Nucleus accumbens (tissue), 56 donors: Measurements from ENCODE around the gene TMEM238.
"Not testable (repeated sequence)": the region's sequence is repeated elsewhere in the genome, so short reads cannot be mapped to it uniquely, and the experiment has no call there.

Experiments
- DNase-seq, 56 donors: peaks; one replicate each; lab custom pipeline; 2025; lab: John Stamatoyannopoulos, UW

The TMEM238 gene

DNA sequence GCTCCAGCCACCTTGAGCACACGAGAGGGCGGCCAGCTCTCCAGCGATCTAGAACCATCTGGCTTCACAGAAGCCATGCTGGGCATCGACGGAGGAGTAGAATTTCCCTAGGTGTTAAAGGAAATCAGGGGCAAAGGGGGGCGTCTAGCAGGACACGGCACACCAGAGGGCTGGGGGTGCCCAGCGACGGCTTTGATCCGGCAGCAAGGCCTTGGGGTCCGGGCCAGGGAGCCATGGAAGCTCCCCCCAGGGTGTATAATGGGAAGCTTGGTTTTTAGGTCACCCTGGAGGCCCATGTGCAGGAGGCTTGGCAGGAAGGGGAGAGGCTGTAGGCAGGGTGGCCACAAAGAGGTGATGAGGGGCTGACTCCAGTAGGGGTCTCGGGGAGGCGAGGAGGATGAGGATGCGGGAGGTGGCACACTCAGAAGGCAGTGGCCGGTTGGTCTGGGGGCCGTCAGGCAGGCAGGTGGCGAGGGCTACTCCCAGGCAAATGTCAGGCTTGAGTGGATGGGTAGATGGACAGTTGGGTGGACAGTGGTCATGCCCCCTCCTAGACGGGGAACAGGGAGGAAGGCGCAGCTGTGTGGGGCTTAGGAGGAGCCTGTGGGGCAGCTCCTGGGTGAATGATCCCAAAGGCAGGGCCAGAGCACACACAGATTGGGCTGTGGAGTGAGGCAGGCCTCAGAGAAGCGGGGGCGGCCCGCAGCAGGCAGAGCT is 38.8 kb downstream of the TMEM238 start:
- no peak for DNase-seq

DNA sequence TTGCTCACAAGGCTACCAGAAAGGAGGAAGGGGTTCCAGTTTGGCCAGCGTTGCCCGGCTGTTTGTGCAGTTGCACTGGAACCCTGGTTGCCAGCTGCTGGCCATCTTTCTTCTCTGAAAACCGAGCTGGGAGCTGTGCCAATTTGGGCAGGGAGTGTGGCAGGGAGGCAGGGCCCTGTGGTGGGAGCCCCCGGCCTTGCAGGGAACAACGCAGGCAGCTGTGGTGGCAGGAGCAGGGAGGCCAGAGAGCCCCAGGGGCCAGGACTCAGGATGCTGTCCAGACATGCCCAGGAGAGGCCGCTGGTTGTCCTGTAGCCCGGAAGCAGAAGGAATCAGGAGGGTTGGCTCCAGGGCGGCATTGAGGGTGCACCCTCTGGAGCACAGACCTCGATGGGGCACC is 39.6 kb downstream of the TMEM238 start:
- DNase-seq, result peak in 45 of 56 donors; percentile 7 to 72 (median 34)

DNA sequence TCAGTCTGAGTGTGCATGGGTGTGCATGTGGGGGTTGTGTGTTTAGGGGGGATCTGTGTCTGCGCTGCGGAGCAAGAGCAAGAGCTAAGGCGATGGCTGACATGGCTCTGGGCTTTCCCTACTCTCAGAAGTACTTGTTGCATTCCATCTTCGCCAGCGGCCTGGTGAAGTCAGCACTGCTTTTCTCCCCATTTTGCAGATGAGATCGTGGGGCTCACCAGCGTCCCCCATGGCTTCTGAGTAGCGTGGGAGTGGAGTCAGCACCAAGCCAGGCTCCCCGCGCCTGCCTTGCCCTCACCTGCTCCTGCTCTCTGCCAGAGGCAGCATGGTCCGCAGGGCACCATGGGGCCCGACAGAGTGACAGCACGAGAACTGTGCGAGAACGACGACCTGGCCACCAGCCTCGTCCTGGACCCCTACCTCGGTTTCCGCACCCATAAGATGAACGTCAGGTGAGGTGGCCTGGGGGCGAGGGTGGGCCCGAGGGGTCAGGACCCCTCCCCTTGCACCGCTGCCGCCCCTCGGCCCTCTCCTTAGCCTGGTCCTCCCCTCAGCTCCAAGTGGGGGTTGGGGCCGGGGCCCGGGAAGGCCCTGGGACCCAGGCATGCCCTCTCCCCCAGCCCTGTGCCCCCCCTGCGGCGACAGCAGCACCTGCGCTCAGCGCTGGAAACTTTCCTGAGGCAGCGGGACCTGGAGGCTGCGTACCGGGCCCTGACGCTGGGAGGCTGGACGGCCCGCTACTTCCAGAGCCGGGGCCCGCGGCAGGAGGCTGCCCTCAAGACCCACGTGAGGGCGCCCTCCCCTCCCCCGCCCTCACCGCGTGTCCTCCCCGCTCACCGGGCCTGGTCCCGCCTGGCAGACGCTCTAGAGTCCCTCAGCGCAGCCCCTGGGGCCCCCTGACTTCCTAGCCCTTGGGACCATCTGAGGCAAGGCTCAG is 42.2 kb downstream of the TMEM238 start:
- no peak for DNase-seq

DNA sequence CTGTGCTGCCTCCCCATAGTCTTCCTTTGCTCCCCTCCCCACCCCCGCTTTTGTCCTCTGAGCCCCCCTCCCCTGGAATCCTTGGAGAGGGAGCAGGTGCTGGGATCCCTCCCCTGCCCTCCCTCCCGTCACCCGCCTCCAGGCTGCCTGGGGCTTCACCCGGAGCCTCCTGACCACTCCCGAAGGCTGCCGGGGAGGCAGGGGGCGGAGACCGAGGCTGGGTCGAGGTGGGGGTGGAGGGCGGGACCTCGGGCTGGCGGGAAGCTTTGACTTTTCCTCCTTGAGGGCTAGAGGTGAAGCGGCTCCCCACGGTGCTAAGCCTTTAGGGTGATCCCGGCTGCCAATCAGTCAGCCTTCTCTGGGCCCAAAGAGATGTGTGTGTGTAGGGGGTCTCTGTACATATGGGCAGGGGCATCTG is 42.9 kb downstream of the TMEM238 start:
- peak in 45 of 56 donors; percentile 8 to 73 (median 41) for DNase-seq

DNA sequence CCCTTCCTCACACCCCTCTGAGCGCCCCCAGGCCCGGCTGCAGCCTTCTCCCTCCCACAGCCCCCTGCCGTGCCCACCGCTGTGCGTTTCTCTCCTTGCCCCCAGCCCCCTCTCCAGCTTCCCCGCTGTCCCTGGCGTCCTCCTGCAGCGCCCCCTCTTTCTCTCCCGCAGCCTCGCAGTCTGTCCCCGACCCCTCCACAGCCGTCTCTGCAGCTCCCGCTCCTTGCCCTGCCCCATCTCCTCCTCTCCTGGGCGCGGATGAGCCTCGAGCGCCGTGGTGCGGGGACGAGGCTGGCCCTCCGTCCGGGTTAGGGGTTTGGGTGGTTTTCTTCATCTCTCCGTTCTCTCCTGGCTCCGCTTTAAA is 43.3 kb downstream of the TMEM238 start:
- DNase-seq, result peak in 15 of 56 donors; percentile 4 to 40 (median 21)

DNA sequence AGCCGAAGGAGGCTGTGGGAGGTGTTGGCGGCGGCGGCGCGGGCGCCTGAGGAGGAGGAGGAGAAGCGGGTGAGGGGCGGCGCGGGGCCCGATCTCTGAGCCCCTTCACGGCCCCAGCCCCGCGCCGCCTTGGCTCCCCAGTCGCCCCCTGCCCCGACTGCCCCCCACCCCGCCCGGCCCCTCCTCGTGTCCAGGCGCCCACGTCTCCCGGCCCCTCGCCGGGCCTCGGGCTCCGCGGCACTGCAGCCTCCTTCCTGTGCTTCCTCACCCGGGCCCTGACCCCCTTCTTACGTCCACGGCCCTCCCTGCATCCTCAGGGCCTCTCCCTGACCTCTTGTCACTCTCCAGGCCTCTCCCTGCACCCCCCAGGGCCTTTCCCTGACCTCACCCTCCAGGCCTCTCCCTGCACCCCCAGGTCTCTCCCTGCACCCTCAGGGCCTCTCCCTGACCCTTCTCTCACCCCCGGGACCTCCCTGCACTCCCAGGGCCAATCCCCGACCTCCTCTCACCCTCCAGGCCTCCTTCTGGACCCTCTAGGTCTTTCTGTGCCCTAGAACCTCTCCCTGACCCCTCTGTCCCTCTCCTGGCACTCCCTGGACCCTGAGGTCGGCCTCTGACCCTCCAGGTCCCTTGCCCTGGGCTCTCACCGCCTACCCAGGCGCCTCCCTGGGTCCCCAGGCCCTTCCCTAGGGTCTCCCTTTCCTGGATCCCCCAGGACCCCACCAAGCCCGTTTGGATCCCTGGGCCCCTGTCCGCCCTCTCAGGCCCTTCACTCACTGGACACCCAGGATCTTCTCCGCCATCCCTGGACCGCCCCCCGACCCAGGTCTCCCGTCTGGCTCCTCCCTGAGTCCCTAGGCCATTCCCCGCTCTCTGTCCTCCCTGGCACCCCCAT is 44.0 kb downstream of the TMEM238 start:
- peak in 10 of 56 donors; percentile 18 to 67 (median 42) for DNase-seq

DNA sequence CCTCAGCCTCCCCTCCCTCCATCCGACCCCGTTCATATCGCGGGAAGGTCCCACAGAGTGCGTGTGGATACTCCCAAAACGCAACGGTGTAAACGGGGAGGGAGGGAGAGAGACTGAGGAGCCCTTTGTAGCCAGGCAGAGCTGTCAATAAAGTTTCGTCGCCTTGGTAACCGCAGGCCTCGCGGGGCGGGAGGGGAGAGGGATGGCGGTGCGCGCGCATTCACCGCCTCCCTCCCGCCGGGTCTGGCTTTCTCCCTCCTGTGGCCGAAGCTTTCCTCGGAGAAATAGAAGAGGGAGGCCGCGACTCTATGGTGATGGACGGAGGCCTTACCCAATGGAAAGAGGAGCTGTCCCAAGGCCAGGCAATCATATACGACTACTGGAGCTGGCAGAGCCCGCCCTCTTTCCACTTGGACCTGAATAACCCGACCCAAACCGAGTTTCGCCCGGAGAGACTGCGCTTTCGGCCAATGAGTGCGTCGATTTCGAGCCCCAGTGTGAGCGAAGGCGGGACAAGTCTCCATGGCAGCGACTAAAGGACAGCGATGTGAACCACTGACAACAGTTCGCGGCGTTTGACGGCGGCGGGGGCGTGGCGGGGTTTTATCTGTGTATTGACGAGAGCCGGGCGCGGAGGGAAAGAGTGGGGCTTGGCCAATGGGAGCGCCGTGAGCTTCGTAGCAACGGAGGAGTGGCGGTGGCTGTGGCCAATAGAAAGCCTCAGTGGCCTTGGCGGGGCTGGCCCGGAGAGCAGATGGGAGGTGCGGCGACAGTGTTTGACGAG is 44.8 kb downstream of the TMEM238 start, which contains the start of gene KMT5C:
Gene KMT5C (plus strand): TSS at position 772 of the 784 bp plus-strand sequence. CDS start 2,061 bp downstream, outside the sequence.
- peak; percentile 93 to 100 (median 100) for DNase-seq

DNA sequence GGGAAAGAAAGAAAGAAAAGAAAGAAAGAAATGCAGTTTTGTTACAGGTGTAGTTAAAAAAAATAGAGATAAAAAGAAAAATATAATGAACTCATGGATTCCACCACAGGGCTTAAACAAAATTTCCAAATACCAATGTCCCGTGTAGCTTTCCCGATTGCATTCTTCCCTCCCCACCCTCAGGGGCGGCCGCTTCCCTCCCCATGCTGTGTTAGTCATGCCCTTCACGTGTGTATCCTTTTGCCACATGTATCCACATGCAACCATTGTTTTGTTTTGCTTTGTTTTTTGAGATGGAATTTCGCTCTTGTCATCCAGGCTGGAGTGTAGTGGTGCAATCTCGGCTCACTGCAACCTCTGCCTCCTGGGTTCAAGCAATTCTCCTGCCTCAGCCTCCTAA is 48.0 kb downstream of the TMEM238 start:
- no peak for DNase-seq

DNA sequence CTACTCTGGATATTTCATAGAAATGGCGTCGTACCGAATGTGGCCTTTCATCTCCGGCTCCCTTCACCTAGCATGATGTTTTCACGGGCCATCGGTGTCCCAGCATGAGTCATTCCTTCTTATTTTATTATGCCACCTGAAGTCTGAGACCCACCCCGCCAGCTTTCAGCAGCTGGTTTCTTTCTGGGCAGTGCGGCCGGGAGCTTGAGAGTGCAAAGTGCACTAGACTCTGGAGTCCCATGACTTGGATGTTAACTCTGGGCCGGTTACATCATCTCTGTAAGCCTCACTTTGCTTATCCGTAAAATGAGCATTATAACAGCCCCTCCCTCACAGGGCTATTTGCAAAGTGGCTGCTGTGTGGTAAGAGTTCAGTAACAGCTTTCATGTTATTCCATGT is 50.2 kb downstream of the TMEM238 start:
- DNase-seq, result no peak

DNA sequence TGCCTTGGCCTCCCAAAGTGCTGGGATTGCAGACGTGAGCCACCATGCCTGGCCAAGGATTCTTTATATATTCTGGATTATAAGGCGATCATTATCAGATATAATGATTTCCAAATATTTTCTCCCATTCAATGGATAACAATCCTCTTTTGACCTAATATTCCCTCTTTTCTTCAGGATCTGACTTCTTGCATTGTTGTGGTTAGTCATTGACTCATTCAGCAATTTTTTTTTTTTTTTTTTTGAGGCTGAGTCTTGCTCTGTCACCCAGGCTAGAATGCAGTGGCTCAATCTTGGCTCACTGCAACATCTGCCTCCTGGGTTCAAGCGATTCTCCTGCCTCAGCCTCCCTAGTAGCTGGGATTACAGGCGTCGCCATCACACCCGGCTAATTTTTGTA is 54.3 kb downstream of the TMEM238 start:
- DNase-seq, result not testable (repeated sequence)
